Liver (tissue), 9 donors: Measurements from ENCODE around the gene RILP. TPM values are rescaled to one million over a fixed set of nuclear protein-coding genes. Genes with fewer than 3 reads are reported as not detected.

Experiments used
- DNase-seq: peaks from one replicate; pipeline ENCODE4 v3.0.0-alpha.2; 2017; ENCODE audit warnings: low spot score
- H3K27ac ChIP-seq, 2 donors: one replicate each; pipeline ENCODE4 v1.7.0; 2013; ENCODE audit warnings: inconsistent platforms in 2 of 2, low read length in 2 of 2, control low read depth in 1 of 2, low read depth in 1 of 2, mild to moderate bottlenecking in 1 of 2
- H3K27me3 ChIP-seq, 4 donors: one replicate each; pipeline versions ENCODE4 v1.6.1 to v1.7.0; 2013; ENCODE audit warnings: low read length in 3 of 4, inconsistent platforms in 1 of 4, mild to moderate bottlenecking in 1 of 4, moderate library complexity in 1 of 4; ENCODE audit not compliant: control insufficient read depth in 4 of 4, insufficient read depth in 4 of 4
- H3K36me3 ChIP-seq, 4 donors: one replicate each; pipeline versions ENCODE4 v1.6.1 to v1.7.0; 2013; ENCODE audit warnings: low read length in 3 of 4, mild to moderate bottlenecking in 3 of 4, low read depth in 1 of 4, moderate library complexity in 1 of 4; ENCODE audit not compliant: control insufficient read depth in 4 of 4, insufficient read depth in 3 of 4
- H3K4me1 ChIP-seq, 4 donors: one replicate each; pipeline versions ENCODE4 v1.6.1 to v1.7.0; 2013; ENCODE audit warnings: low read length in 3 of 4, mild to moderate bottlenecking in 3 of 4, moderate library complexity in 1 of 4; ENCODE audit not compliant: control insufficient read depth in 4 of 4, insufficient read depth in 4 of 4
- H3K4me3 ChIP-seq, 3 donors: one replicate each; pipeline versions ENCODE4 v1.6.1 to v1.7.0; 2013; ENCODE audit warnings: low read length in 3 of 3, control low read depth in 1 of 3, low read depth in 1 of 3, mild to moderate bottlenecking in 1 of 3
- H3K9ac ChIP-seq, 2 donors: one replicate each; pipeline ENCODE4 v1.7.0; 2013; ENCODE audit warnings: low read length in 2 of 2, mild to moderate bottlenecking in 2 of 2, moderate library complexity in 2 of 2, control low read depth in 1 of 2, low read depth in 1 of 2
- H3K9me3 ChIP-seq, 4 donors: one replicate each; pipeline versions ENCODE4 v1.6.1 to v1.7.0; 2013; ENCODE audit warnings: low read length in 3 of 4; ENCODE audit not compliant: control insufficient read depth in 4 of 4
- ATF3 ChIP-seq: IDR thresholded peaks from 2 replicates; pipeline ENCODE4 v1.6.1; 2016; ENCODE audit warnings: antibody characterized with exemption
- CTCF ChIP-seq: fragments of 150-350 bp; IDR thresholded peaks from 2 replicates; pipeline ENCODE4 v1.5.1; 2017; ENCODE audit warnings: improper control_type of control experiment, low read depth, low read length; ENCODE audit not compliant: missing input control
- EGR1 ChIP-seq, 2 donors: IDR thresholded peaks; 2 replicates each; pipeline ENCODE4 v1.6.1; 2016 to 2018; ENCODE audit warnings: antibody characterized with exemption in 2 of 2, low read depth in 2 of 2
- FOXA1 ChIP-seq: IDR thresholded peaks from 2 replicates; pipeline ENCODE4 v1.6.1; 2016; ENCODE audit warnings: antibody characterized with exemption
- FOXA2 ChIP-seq: IDR thresholded peaks from 2 replicates; pipeline ENCODE4 v1.6.1; 2016; ENCODE audit warnings: antibody characterized with exemption
- GABPA ChIP-seq, 2 donors: IDR thresholded peaks in 1 of 2; conservative IDR thresholded peaks in 1 of 2; 2 replicates each; pipeline ENCODE4 v1.6.1; 2016; ENCODE audit warnings: antibody characterized with exemption in 2 of 2, mild to moderate bottlenecking in 1 of 2, moderate library complexity in 1 of 2
- HNF4A ChIP-seq, 2 donors: conservative IDR thresholded peaks; 2 replicates each; pipeline ENCODE4 v1.6.1; 2016; ENCODE audit warnings: antibody characterized with exemption in 2 of 2, mild to moderate bottlenecking in 2 of 2
- JUND ChIP-seq, 2 donors: IDR thresholded peaks; 2 replicates each; pipeline ENCODE4 v1.6.1; 2016; ENCODE audit warnings: antibody characterized with exemption in 2 of 2
- NR2F2 ChIP-seq: IDR thresholded peaks from 2 replicates; pipeline ENCODE4 v1.6.1; 2016; ENCODE audit warnings: antibody characterized with exemption
- REST ChIP-seq: IDR thresholded peaks from 2 replicates; pipeline ENCODE4 v1.6.1; 2016; ENCODE audit warnings: antibody characterized with exemption, mild to moderate bottlenecking
- RXRA ChIP-seq, 2 donors: IDR thresholded peaks; 2 replicates each; pipeline ENCODE4 v1.6.1; 2017 to 2018; ENCODE audit warnings: antibody characterized with exemption in 2 of 2, mild to moderate bottlenecking in 1 of 2
- SP1 ChIP-seq: IDR thresholded peaks from 2 replicates; pipeline ENCODE4 v1.6.1; 2018; ENCODE audit warnings: antibody characterized with exemption, mild to moderate bottlenecking
- TAF1 ChIP-seq: conservative IDR thresholded peaks from 2 replicates; pipeline ENCODE4 v1.6.1; 2016; ENCODE audit warnings: antibody characterized with exemption, mild to moderate bottlenecking
- YY1 ChIP-seq: IDR thresholded peaks from 2 replicates; pipeline ENCODE4 v1.6.1; 2016; ENCODE audit warnings: antibody characterized with exemption, mild to moderate bottlenecking
- ZBTB33 ChIP-seq: IDR thresholded peaks from 2 replicates; pipeline ENCODE4 v1.6.1; 2016; ENCODE audit warnings: antibody characterized with exemption
- WGBS: extraction: QIAGEN DNeasy Blood & Tissue Kit; methylation state at CpG from one replicate; pipeline ENCODE4 v1.1.7; 2013; 5-methylcytosine and 5-hydroxymethylcytosine counted together
- polyA plus RNA-seq, 2 donors: library from polyadenylated mRNA; stranded (reverse) in 1 of 2; unstranded in 1 of 2; fragments of 200-250 nt in 1 of 2; fragments of >200 nt in 1 of 2; fragmentation: Nextera tagmentation in 1 of 2; extraction: Ambion mirVana in 1 of 2; gene quantifications; one replicate each; pipeline versions ENCODE4 v1.2.1 to v1.2.3, GENCODE V29; 2013 to 2015
- total RNA-seq, 2 donors: library from RNA; depleted of rRNA; stranded (reverse); fragments of >200 nt; gene quantifications; one replicate each; pipeline ENCODE4 v1.2.3, GENCODE V29; 2014
- TF ChIP-seq, protein P1 (sequence below): IDR thresholded peaks from 2 replicates; pipeline ENCODE4 v1.6.1; 2016; ENCODE audit warnings: antibody characterized with exemption
- donor health status: healthy.
- donor health status: healthy.
- donor health status: healthy.
- donor health status: healthy.
- donor health status: healthy.

RILP gene
- total and polyA plus RNA-seq, 4 donors = 7.9 to 47.4 (median 22.5) TPM

DNA sequence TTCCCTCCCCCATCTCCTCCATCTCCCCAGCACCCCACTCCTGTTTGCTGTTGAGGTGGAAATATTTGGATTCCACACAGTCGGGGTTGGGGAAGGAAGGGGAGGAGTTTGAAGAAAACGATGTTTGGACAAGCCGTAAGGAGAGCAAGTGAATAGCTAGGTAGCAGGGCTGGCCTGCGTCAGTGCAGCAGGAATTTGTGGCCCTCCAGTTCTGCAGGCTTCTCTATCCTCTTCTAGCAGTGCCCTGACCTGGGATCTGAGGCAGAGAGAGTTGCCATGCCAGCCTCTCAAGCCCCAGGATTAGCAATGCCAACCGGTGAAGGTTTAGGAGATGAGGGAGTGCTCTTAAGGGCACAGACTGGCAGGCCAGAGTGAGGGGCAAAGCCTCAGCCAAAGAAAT, 48.0 kb upstream of the RILP start:
- H3K4me1 ChIP-seq = no peaks in the 10 kb centered on the region
- no peak overlapping the region for H3K4me3 ChIP-seq
- no peaks in the 10 kb centered on the region for H3K9me3 ChIP-seq
- no peaks in the 10 kb centered on the region for H3K36me3 ChIP-seq
- TF ChIP-seq YY1 (no peak), RXRA (IDR thresholded peaks at IDR 0.05) (no peak), NR2F2 (no peak), EGR1 (IDR thresholded peaks at IDR 0.05; ENCODE audit: low read depth in 2 of 2) (no peak)
- DNase-seq = no peak
- H3K27me3 ChIP-seq = no peaks in the 10 kb centered on the region
- 66% methylated on average over 5 of the region's 5 CpGs for WGBS
- H3K27ac ChIP-seq = no peak overlapping the region
- no peak overlapping the region for H3K9ac ChIP-seq

DNA sequence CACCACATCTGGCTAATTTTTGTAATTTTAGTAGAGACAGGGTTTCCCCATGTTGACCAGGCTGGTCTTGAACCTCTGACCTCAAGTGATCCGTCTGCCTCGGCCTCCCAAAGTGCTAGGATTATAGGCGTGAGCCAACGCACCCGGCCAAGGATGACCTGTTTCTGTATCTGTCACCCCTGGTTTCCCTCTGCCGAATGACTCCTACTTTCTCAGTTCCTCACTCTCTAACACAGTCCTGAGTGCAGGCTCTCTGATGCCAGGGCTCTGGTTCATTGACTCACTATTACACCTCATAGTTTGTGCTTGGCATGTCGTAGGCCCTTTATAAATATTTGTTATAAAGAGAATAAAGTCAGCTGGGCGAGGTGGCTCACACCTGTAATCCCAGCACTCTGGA, 45.7 kb upstream of the RILP start:
- TF ChIP-seq TAF1 = no peak
- no peak for TF ChIP-seq JUND (IDR thresholded peaks at IDR 0.05)
- no peak for TF ChIP-seq GABPA (IDR thresholded peaks at IDR 0.05 in 1 of 2, conservative IDR thresholded peaks at IDR 0.05 in 1 of 2)
- TF ChIP-seq YY1 = no peak
- TF ChIP-seq SP1 = no peak
- no peak for TF ChIP-seq FOXA2
- Histone ChIP-seq H3K27ac (no peak overlapping the region), H3K9me3 (no peaks in the 10 kb centered on the region), H3K4me1 (no peaks in the 10 kb centered on the region), H3K27me3 (no peaks in the 10 kb centered on the region), H3K36me3 (no peaks in the 10 kb centered on the region), H3K9ac (no peak overlapping the region), H3K4me3 (no peak overlapping the region)
- no peak for DNase-seq
- 88% methylated on average over 8 of the region's 8 CpGs for WGBS

GRCh38 chr17:1693339-1693738, 43.7 kb upstream of the RILP start:
- DNase-seq = no peak
- Histone ChIP-seq H3K4me1 (no peaks in the 10 kb centered on the region), H3K9me3 (no peaks in the 10 kb centered on the region), H3K27ac (no peak overlapping the region), H3K27me3 (no peaks in the 10 kb centered on the region), H3K4me3 (no peak overlapping the region), H3K36me3 (no peaks in the 10 kb centered on the region), H3K9ac (no peak overlapping the region)
- TF ChIP-seq, protein P1, sequence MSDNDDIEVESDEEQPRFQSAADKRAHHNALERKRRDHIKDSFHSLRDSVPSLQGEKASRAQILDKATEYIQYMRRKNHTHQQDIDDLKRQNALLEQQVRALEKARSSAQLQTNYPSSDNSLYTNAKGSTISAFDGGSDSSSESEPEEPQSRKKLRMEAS = no peak
- TF ChIP-seq SP1 (no peak), REST (no peak), ZBTB33 (no peak), ATF3 (no peak), YY1 (no peak), NR2F2 (no peak), FOXA1 (no peak), CTCF (no peak), GABPA (IDR thresholded peaks at IDR 0.05 in 1 of 2, conservative IDR thresholded peaks at IDR 0.05 in 1 of 2) (no peak), FOXA2 (no peak), JUND (IDR thresholded peaks at IDR 0.05) (no peak), HNF4A (conservative IDR thresholded peaks at IDR 0.05) (no peak), RXRA (IDR thresholded peaks at IDR 0.05) (no peak)
- 91% methylated on average over 7 of the region's 7 CpGs for WGBS
